NOMO-1 (cell line): ENCODE measurements around the gene ADNP.
"Not testable (repeated sequence)": the region's sequence is repeated elsewhere in the genome, so short reads cannot be mapped to it uniquely, and the experiment has no call there.

Experiments used
- DNase-seq, 2 experiments: peaks; one replicate each; lab custom pipeline; 2025; ENCODE audit not compliant: unreplicated experiment in 2 of 2; lab: John Stamatoyannopoulos, UW

ADNP gene

GRCh38 chr20:50931306-50932015 is at the start of gene ADNP:
ADNP (minus strand) TSS chr20:50931437; CDS start chr20:50903996, 27,441 bp downstream.
- DNase-seq: peak; percentile 89 to 91

GRCh38 chr20:50980071-50980681 is 48.9 kb upstream of the ADNP start:
- peak; percentile 61 to 95 for DNase-seq

- DNase-seq: not testable (repeated sequence)
These were observed 47.3 kb upstream of the ADNP start for GRCh38 chr20:50978533-50978932.

- DNase-seq: no peak
These were observed 46.1 kb upstream of the ADNP start for GRCh38 chr20:50977066-50978021.

- no peak for DNase-seq
These were observed 44.6 kb upstream of the ADNP start for GRCh38 chr20:50975701-50976330.

- no peak for DNase-seq
These were observed 38.7 kb upstream of the ADNP start for GRCh38 chr20:50969912-50970311.

- no peak for DNase-seq
These were observed 38.2 kb upstream of the ADNP start for GRCh38 chr20:50969435-50969834.

- DNase-seq: no peak
These were observed 37.1 kb upstream of the ADNP start for GRCh38 chr20:50968289-50968688.

- no peak for DNase-seq
These were observed 36.3 kb upstream of the ADNP start for GRCh38 chr20:50967586-50967985.

GRCh38 chr20:50959543-50960126 is 28.4 kb upstream of the ADNP start:
- no peak for DNase-seq

- DNase-seq: peak; percentile 83 to 97
These were observed 27.6 kb upstream of the ADNP start, which contains the start of gene MOCS3 for GRCh38 chr20:50958615-50959542. MOCS3 (plus strand) TSS chr20:50958818; CDS start chr20:50958843, 25 bp downstream.

- peak; percentile 82 to 97 for DNase-seq
These were observed 26.8 kb upstream of the ADNP start, which contains the start of gene DPM1 for GRCh38 chr20:50957798-50958614. DPM1 (minus strand) TSS chr20:50958532; CDS start chr20:50958523, 9 bp downstream.

- DNase-seq: no peak
These were observed 26.0 kb upstream of the ADNP start for GRCh38 chr20:50957276-50957675.

GRCh38 chr20:50953821-50954220 is 22.6 kb upstream of the ADNP start:
- DNase-seq: no peak

- no peak for DNase-seq
These were observed 22.0 kb upstream of the ADNP start for GRCh38 chr20:50953196-50953595.

- no peak for DNase-seq
These were observed 17.0 kb upstream of the ADNP start for GRCh38 chr20:50948132-50948785.

GRCh38 chr20:50943069-50943468 is 11.8 kb upstream of the ADNP start:
- no peak for DNase-seq

- no peak for DNase-seq
These were observed 2.4 kb upstream of the ADNP start for GRCh38 chr20:50933589-50933988.
